ENCODE results near the gene HLA-B.

HLA-B gene

DNA sequence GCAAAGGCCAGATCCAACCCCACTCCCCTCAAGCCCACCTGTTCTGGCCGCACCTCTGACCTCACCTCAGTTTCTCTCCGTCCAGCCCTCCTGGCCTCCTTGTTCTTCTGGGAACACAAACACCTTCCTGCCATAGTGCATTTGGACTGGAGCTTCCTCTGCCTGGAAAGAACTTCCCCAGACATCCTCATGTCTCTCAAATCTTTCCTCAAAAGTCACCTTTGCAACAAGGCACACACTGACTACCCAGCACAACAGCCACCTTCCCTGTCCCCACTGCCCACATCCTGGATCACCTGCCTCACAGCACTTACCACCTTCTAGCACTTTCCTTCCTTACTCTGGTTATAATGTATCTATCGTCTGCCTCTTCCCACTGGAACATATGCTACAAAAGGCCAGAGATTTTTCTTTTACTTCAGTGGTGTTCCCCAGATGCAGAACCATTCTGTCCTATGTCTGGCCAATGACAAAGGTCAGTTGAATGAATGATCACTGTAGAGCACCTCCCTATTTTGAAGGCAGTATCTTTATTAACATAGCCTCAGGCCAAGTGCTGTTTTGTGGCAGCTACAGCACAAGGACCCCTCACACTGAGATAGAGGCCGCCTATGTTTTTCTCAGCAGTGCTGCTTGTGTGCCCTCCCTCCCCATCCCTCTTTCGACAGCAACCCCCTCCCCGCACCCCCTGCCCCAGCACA, 4.1 kb downstream of the HLA-B start:
- DNase-seq (ENCODE audit: low spot score): no peak

DNA sequence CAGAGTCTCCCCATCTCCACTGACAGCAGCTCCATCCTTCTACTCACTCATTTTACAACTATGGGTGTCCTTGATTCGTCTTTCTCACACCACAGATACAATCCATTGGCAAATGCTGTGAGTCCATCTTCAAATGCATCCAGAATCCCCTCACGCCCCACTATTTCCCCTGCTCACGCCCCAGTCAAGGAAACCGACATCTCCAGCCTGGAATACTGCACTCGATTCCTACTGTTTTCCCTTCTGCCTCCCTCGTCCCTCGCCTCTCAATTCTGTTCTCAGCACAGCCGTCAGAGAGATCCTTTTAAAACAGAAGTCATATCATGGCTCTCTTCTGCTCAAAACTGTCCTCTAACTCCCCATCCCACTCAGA, 4.7 kb downstream of the HLA-B start:
- DNase-seq (ENCODE audit: low spot score): no peak

DNA sequence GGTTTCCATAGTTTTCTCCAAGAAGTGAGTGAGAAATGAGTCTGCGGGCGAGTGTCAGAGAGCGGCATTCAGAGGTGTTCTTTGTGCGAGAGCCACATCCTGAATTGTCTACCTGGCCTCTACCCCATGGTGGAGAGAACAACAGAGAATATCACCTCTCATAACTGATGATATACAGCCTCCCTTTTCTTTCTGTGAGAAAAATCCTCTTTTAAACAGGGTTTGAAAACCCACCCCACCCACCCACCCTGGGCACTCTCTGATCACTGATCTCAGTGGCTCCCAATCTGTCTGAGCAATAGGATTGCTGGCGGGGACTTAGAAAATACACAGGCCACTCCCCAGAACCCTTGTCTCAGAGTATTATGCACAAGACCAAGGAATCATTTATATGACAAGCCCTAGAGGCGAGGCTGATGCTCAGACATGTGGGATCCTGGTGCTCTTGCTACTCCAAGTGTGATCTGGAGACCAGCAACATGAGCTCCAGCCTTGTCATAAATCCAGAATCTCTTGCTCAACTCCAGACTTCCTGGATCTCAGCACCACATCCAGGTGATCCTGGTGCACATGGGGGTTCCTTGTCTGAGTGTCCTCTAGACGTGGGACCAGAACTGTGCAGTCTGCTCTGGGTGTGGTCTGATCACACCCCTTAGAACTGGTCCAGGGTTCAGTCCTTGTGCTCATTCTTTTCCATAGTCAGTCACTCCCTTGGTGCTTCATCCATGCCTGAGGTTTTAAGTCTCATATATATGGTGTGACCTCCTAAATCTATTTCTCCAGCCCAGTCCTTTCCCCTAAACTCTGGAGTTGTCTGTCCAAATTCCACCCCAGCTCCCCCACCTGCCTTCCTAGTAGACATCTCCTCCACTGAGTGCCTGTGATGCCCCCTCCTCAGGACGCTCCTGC, 5.3 kb downstream of the HLA-B start:
- no peak for DNase-seq (ENCODE audit: low spot score)

DNA sequence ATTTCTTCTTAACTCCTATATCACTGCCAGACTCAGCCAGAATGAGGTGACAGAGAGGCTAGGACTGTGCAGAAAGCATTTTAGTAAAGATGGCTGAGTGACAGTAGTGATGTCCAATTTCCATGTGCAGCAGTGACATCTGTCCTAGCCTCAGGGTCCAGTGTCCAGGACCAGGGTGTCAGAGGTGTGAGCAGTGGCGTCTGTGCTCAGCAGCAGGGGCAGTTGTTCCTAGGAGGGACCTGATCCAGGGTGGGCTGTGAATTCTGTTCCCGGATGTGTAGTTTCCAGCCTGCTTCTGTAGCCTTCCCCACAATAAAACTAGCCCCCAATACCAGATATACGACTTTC, 6.0 kb downstream of the HLA-B start:
- DNase-seq (ENCODE audit: low spot score): no peak

DNA sequence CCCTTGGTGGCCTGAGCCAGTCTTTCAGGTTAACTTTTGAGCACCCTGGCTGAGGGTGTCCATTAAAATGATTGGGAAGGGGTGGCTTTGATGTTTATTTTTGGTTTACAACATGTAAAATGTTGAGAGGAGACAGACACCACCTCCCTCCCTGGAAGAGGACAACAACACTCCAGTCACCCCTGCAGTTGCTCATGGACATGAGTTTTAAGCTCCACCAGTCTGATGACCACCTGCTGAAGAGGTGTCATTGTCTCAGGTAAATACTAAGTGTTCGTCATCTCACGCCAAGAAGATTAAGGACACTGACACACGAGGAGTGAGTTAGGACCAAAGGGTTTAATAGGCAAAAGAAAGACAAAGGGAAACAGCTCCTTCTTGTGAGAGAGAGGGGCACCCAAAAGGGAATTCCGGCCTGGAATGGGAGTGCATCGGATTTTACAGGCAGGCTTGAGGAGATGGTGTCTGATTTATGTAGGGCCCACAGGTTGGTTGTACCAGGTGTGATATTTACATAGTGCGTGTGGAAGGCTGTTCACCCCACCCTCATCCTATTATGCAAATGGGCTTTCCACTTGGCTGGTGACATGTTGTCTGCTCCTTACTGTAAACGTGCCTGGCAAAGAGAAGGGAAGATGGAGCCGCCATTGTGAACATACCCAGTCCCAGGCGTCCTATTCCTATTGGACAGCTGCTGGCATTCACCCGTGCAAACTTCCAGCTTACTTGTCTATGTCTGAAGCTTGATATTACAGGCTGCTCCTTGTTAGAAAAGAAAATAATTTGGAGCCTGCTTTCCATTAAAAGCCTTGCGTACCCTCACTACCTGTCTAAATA, 6.6 kb downstream of the HLA-B start:
- no peak for DNase-seq (ENCODE audit: low spot score)

DNA sequence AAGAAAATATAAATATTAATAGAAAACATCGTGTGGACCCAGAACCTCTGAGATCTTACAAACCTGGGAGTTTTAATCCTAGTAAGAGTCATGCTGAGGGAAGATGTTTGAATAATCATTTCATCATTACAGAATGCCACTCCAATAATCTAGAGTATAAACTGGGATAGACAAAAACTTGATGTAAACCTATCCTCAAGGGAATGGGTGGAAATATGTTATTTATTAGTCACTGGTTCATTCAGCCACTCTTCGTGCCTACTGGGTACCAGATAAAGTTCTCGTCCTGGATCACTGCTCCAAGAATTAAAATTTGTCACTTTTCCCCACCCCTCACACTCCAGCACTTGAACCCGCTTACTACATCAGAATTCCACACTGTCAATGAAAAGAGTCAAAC, 7.7 kb downstream of the HLA-B start:
- DNase-seq (ENCODE audit: low spot score): no peak

DNA sequence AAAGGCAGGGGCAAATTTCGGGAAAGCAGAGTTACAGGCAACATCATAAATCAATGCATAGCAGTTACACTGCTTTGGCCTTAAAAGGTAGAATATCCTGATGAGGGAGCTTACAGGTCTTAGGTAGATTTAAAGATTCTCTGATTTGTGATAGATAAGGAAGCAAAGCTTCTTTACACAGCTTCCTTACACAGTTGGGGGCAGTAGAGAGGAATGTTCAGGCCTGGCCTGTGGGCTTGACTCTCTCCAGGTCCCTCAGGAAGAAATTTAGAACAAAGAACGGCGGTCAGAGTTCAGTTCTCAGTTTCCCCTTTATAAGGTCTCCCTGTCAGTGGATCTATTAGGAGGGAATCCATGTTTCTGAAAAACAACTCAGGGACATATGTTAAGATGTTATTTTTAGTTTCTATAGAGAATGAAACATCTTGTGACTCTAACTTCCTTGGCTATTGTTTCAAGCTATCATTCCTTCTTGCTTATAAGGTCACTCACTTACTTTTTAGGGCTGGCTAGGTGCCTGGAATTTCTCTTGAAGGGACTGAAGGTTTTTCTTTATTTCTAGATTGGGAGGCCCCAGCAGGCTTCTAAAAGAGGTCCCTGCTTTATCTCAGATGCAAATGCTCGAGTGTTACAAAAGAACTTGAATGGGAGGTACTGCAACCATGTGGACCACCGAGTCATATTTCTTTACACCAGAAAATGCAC, 11.8 kb downstream of the HLA-B start:
- no peak for DNase-seq (ENCODE audit: low spot score)

DNA sequence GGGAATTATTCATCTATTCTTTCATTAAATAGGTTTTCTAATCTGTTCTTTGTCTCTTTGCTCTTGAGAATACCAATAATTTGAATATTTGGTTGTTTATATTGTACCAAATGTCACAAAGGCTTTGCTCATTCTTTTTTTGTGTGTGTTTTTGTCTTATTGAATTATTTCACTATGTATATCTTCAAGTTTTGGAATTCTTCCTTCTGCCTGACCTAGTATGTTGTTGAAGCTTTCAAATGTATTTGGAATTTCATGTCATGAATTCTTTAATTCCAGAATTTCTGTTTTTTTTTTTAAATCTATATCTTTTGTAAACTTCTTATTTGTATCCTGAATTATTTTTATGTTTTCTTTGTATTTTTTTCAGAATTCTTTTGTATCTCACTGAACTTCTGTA, 16.8 kb downstream of the HLA-B start:
- DNase-seq (ENCODE audit: low spot score): no peak

DNA sequence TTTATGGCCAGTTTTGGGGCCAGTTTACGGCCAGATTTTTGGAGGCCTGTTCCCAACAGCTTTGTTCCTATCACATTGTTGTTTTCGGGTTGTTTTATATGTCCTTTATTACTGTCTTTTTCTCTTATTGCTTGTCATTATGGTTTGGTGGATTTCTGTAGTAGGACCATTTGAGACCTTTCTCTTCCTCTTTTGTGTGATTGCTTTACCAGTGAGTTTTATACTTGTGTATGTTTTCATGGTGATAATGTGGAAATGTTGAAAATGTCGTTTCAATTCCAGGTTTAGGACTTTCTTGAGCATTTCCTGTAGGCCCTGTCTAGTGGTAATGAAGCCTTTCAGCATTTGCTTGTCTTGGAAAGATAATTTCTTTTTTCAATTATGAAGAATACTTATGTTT, 17.8 kb downstream of the HLA-B start:
- DNase-seq (ENCODE audit: low spot score): no peak

DNA sequence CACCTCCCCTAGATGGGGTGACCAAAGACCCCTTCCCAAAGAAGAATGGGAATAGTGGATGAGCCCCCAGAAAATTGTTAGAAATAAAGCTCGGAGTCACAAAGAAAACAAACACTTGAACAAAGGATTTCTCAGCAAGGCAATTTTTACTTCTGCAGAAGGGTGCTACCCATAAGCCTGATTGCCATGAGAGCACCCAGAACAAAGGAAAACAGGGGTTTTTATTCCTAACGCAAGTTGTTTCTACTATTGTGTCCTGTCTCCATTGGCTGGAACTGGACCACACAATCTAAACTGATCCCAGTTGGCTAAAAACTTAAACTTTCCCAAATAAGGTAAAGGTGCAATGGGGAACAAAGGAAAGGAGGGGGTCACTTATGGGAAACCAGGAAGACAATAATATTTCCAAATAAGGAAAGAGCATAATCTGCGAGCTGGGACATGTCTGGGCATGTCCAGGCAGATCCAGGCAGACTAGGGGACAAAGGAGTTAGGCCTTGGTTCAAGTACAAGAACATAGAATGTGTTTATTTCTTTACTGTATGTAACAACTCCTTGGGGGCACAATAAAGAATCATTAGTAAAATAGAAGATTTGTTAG, 20.0 kb downstream of the HLA-B start:
- DNase-seq (ENCODE audit: low spot score): no peak

DNA sequence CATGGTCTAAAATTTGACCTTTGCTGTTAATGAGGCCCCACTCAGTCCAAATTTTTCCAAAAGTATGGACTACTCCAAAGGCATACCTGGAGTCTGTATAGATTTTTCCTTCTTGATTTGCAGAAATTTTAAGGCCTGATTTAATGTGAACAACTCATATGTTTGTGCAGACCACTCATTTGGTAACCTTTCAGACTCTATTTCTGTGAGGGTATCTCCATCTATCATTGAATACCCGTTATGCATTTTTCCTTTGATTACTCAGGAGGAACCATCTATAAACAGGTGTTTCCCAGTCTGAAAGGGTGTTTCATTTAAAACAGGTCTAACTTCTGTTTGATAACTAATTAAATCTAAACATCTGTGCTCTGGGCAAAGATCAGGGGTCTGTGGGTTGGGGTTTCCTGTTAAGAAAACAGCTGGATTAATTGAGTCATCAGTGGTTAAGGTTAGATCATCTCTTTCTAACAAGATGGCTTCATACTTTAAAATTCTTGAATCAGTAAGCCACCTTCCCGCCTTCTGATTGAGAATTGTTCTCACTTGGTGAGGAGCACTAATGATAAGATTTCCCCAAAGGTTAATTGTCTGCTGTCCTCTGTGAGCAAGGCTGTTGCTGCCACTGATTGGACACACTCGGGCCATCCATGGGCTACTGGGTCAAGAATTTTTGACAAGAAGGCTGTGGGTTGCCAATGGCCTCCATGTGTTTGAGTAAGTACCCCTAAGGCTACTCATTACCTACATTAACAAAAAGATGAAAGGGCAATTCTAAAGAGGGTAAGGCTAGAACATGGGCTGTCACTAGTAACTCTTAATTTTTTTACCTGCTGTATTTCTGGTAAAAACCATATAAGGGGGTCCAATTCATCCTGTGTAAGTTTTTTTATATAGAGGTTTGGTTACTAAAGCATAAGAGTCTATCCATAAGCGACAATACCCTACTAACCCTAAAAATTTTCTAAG, 24.1 kb downstream of the HLA-B start:
- DNase-seq (ENCODE audit: low spot score): no peak

DNA sequence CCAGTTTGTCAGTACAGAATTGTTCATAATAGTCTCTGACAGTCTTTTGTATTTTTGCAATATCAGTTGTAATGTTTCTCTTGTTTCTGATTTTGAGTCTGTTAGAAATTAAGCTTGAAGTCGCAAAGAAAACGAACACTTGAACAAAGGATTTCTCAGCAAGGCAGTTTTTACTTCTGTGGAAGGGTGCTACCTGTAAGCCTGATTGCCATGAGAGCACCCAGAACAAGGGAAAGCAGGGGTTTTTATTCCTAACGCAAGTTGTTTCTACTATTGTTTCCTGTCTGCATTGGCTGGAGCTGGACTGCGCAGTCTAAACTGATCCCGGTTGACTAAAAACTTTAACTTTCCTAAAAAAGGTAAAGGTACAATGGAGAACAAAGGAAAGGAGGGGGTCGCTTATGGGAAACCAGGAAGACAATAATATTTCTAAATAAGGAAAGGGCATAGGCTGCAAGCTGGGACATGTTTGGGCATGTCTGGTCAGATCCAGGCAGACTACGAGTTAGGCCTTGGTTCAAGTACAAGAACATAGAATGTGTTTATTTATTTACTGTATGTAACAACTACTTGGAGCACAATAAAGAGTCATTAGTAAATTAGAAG, 28.5 kb downstream of the HLA-B start:
- no peak for DNase-seq (ENCODE audit: low spot score)

DNA sequence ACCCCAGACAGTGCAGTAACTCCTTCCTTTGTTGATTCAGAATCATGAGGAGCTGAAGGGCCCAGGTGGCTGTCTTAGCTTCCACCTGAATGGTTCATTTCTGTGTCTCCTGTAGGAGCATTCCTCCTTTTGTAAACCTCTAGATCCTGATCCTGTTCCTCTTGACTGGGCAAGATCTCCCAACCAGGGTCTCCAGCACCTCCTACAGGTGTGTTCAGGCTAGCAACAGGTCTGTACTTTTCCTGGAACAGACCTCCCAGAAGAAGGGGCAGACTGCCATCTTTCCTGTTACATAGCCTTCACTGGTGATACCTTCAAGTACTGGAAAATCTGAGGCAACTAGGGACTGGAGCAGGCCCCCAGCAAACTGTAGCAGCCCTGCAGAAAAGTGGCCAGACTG, 35.2 kb downstream of the HLA-B start:
- no peak for DNase-seq (ENCODE audit: low spot score)

DNA sequence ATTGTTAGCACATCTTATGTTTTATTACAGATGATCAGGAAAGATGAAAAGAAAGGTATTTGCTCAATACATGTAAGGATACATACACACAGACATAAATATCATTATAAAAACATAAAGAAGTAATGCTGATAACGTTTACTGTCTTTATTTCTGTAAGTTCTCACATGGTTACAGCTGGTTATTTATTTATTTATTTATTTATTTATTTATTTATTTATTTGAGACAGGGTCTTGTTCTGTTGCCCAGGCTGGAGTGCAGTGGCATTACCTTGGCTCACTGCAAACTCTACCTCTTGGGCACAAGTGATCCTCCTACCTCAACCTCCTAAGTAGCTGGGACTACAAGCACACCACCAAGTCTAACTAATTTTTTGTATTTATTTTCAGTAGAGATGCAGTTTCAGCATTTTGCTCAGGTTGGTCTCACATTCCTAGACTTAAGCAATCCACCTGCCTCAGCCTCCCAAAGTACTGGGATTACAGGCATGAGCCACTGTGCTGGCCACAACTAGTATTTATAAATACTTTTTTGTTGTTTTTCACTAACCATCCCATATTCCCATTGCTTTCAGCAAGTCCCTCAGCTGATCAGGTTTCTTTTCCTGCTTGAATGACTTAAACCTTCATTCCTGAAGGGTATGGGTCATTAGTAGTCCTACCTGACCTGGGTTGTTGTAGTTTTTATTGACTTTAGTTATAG, 35.8 kb downstream of the HLA-B start:
- no peak for DNase-seq (ENCODE audit: low spot score)

DNA sequence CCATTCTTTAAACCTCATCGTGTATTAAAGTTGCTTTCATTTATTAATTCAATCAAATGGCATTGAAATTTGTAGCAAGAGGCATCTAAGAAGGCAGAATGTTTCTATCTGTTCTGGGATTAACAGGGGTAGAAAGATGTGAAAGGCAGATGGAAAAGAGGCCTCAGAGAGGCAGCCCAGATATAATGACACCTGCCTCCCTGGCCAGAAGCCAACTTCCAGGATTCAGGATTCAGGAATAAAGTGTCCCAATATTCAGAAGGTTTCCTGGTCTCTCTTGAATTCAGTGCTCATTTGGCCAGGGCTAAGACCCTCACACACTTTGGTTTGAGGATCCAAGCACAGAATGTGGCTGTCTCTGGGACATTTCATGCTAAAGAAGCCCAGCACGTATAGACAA, 39.9 kb downstream of the HLA-B start:
- no peak for DNase-seq (ENCODE audit: low spot score)

DNA sequence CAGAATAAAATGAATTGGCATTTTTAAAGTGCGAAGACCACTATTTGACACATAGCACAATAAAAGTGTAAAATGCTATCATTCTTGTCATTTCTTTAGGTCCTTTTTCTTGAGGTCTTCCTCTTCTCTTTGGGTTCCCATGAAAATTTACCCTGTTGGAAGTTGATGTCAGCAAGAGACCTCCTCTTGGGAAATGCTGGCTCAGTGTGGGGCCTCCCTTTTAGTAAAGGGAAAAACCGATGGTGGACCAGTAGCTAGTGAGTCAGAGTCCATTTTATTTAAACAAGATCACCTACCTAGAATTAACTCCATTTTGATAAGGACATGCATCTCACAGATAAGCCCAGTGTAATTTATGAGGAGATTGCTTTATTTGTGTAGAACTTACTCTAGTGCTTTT, 47.3 kb downstream of the HLA-B start:
- DNase-seq (ENCODE audit: low spot score): no peak

DNA sequence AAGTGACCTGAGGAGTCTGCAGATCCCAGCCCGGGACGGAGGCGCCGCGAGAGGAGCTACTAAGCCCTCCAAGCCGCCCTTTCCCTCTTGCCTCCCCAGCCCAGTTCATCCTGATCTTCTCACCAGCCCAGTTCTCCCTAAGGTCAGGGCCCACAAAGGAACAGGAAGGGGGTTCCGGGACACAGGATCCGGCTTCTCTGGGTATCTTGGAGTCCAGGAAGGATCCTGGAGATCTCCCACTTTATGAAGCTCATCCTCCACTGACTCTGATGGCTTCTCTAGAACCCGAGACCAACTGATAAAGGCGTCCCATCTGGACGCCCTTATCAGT, 48.2 kb downstream of the HLA-B start:
- no peak for DNase-seq (ENCODE audit: low spot score)

DNA sequence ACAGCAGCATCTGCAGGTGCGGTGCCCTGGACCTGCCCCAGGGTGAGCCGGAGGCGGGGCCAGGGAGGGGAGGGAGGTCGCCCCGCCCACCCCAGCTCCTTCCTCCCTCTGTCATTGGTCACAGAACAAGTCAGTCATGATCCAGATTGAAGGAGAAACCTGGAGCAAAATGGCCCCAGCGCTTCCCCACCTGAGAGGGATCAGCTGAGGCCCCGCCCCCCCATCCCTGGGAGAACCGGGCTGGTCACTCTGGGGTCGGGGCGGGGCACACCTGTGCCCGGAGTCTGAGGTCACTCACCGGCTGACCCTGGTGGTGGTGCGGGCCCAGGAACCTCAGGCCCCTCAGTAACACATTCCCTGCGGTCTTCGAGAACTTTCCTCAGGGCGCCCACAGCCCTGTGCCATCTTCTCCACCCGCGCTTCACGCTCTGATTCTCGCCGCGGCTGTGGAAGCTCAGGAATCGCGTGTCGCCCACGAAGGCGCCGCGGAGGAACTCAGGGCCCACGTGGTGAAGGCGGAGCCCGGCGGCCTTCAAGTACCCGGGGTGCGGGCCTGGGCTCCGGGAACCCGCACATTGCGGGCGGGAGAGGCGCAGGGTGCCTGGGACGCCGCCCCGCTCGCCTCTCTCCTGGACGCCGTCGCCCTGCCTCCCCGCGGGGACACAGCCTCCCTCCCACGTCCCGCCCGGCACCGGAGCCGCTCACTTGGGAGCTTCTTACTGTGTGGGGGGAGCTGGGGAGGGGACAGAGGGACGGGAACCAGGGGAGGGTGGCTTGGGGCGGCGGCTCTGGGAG, 48.7 kb downstream of the HLA-B start:
- no peak for DNase-seq (ENCODE audit: low spot score)

DNA sequence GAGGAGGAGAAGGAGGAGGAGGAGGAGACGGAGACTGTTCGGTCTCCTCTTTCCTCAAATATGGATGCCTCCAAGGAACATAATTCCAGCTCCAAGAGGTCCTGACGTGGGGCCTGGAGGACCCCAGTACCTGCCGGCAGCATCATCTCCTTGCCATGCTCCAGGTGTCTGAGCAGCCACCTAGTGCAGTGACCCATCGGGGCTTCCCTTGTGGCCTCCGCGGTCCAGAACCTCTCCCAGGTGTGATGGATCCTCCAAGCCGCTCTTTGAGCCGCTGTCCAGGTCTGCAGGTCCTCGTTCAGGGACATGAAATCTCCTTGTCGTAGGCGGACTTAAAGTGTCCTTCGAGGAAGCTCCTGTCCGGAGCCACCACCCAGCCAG, 49.3 kb downstream of the HLA-B start:
- no peak for DNase-seq (ENCODE audit: low spot score)

Measured in left forelimb (tissue), 1 donor.